Lung (tissue), 12 donors: Measurements from ENCODE around the gene MYL12B. TPM values are rescaled to one million over a fixed set of nuclear protein-coding genes. Genes with fewer than 3 reads are reported as not detected.

Experiments used
- ATAC-seq: fragments of 200-7000 bp; cut with Tn5 transposase; one replicate; pipeline ENCODE4 v1.9.1; 2020; ENCODE audit warnings: moderate number of reproducible peaks; ENCODE audit not compliant: insufficient read depth, low FRiP score
- DNase-seq, 3 donors: peaks; one replicate each; pipeline ENCODE4 v3.0.0-alpha.2; 2013 to 2017
- H3K27ac ChIP-seq, 2 donors: one replicate each; pipeline ENCODE4 v1.5.1; 2013; ENCODE audit warnings: mild to moderate bottlenecking in 2 of 2, moderate library complexity in 2 of 2, control low read depth in 1 of 2, inconsistent platforms in 1 of 2, low read depth in 1 of 2, low read length in 1 of 2
- H3K27me3 ChIP-seq, 3 donors: one replicate each; pipeline ENCODE4 v1.5.1; 2013; ENCODE audit warnings: low read length in 2 of 3; ENCODE audit not compliant: control insufficient read depth in 3 of 3, insufficient read depth in 3 of 3
- H3K36me3 ChIP-seq, 4 donors: one replicate each; pipeline ENCODE4 v1.5.1; 2013; ENCODE audit warnings: low read length in 4 of 4, mild to moderate bottlenecking in 1 of 4, moderate library complexity in 1 of 4; ENCODE audit not compliant: control insufficient read depth in 4 of 4, insufficient read depth in 4 of 4
- H3K4me1 ChIP-seq, 5 donors: one replicate each; pipeline ENCODE4 v1.5.1; 2013; ENCODE audit warnings: low read length in 5 of 5, mild to moderate bottlenecking in 2 of 5, moderate library complexity in 1 of 5; ENCODE audit not compliant: control insufficient read depth in 5 of 5, insufficient read depth in 5 of 5
- H3K4me3 ChIP-seq: one replicate; pipeline ENCODE4 v1.5.1; 2013; ENCODE audit warnings: mild to moderate bottlenecking, control low read depth, moderate library complexity
- H3K9ac ChIP-seq, 2 donors: one replicate each; pipeline ENCODE4 v1.5.1; 2013; ENCODE audit warnings: low read length in 2 of 2, control low read depth in 1 of 2; ENCODE audit not compliant: insufficient read depth in 1 of 2
- H3K9me3 ChIP-seq, 4 donors: one replicate each; pipeline ENCODE4 v1.5.1; 2013; ENCODE audit warnings: low read length in 3 of 4, mild to moderate bottlenecking in 1 of 4, moderate library complexity in 1 of 4; ENCODE audit not compliant: control insufficient read depth in 4 of 4, insufficient read depth in 3 of 4
- CTCF ChIP-seq: IDR thresholded peaks from 2 replicates; pipeline ENCODE4 v1.5.1; 2012; ENCODE audit warnings: mild to moderate bottlenecking; ENCODE audit errors: control extremely low read depth, extremely low read depth
- WGBS, 2 donors: extraction: QIAGEN DNeasy Blood & Tissue Kit; methylation state at CpG; one replicate each; pipeline ENCODE4 v1.1.7; 2013; 5-methylcytosine and 5-hydroxymethylcytosine counted together
- polyA plus RNA-seq, 2 donors: library from polyadenylated mRNA; stranded (reverse); fragments of 200-250 nt; gene quantifications; one replicate each; pipeline ENCODE4 v1.2.1, GENCODE V29; 2013
- total RNA-seq, 2 donors: library from RNA; depleted of rRNA in 1 of 2; stranded (reverse); fragments of >200 nt in 1 of 2; gene quantifications; one replicate each; pipeline ENCODE4 v1.2.1, GENCODE V29; 2014 to 2021
- donor health status: control.
- donor health status: control.
- donor health status: Bipolar disorder and iron deficiency.
- donor health status: healthy.
- donor health status: DM: yes; HTN: yes; CAD: no.

Gene MYL12B
- total and polyA plus RNA-seq, 4 donors: 249 to 1,047 (median 418) TPM

- no peak overlapping the region for H3K27ac ChIP-seq
Observed at GRCh38 chr18:3238742-3239141, 23.2 kb upstream of the MYL12B start.

GRCh38 chr18:3245185-3245564 lies 16.8 kb upstream of the MYL12B start:
- Histone ChIP-seq H3K9ac (no peak overlapping the region), H3K4me1 (peaks cover 0 to 17% (median 4%) of the 10 kb centered on the region in 5 donors), H3K4me3 (no peak overlapping the region), H3K27me3 (no peaks in the 10 kb centered on the region), H3K9me3 (peaks cover 0 to 2% (median 0%) of the 10 kb centered on the region in 4 donors), H3K27ac (no peak overlapping the region), H3K36me3 (peaks cover 0 to 4% (median 0%) of the 10 kb centered on the region in 4 donors)
- no peak for DNase-seq
- WGBS, 2 donors: 64 to 67% methylated on average over 1 of the region's 1 CpG
- no peak for TF ChIP-seq CTCF
- no peak for ATAC-seq

More at GRCh38 chr18:3238742-3239141, 23.2 kb upstream of the MYL12B start:
- ATAC-seq: no peak
- no peak overlapping the region for H3K9ac ChIP-seq
- H3K9me3 ChIP-seq: peaks cover 0 to 2% (median 0%) of the 10 kb centered on the region in 4 donors
- TF ChIP-seq CTCF: no peak
- peaks cover 0 to 4% (median 0%) of the 10 kb centered on the region in 5 donors for H3K4me1 ChIP-seq
- WGBS, 2 donors: 96 to 97% methylated on average over 2 of the region's 2 CpGs
- H3K27me3 ChIP-seq: no peaks in the 10 kb centered on the region
- H3K36me3 ChIP-seq: no peaks in the 10 kb centered on the region
- no peak overlapping the region for H3K4me3 ChIP-seq
- no peak for DNase-seq

GRCh38 chr18:3245853-3246634 lies 15.9 kb upstream of the MYL12B start:
- Histone ChIP-seq H3K4me3 (peak overlapping the region; percentile 48), H3K9ac (peak overlapping the region in 1 of 2 donors; percentile 68), H3K36me3 (peaks cover 0 to 4% (median 2%) of the 10 kb centered on the region in 4 donors), H3K4me1 (peaks cover 0 to 20% (median 4%) of the 10 kb centered on the region in 5 donors), H3K9me3 (peaks cover 0 to 2% (median 0%) of the 10 kb centered on the region in 4 donors), H3K27ac (peak overlapping the region; percentile 100), H3K27me3 (no peaks in the 10 kb centered on the region)
- WGBS, 2 donors: 5 to 6% methylated on average over 29 of the region's 29 CpGs
- DNase-seq (peak; percentile 92 to 93 (median 92)), ATAC-seq (peak; percentile 79)
- TF ChIP-seq CTCF: peak; percentile 97
